ENCODE measurements around the gene SOCS7.

SOCS7 gene

GRCh38 chr17:38369124-38369886, 17.7 kb downstream of the SOCS7 start:
- no peak for DNase-seq

GRCh38 chr17:38379448-38379847, 27.8 kb downstream of the SOCS7 start:
- no peak for DNase-seq

GRCh38 chr17:38395090-38395489, 43.4 kb downstream of the SOCS7 start:
- DNase-seq: no peak

- no peak for DNase-seq
These were observed 45.6 kb downstream of the SOCS7 start for GRCh38 chr17:38397227-38397626.

GRCh38 chr17:38400286-38400685, 48.6 kb downstream of the SOCS7 start:
- DNase-seq: no peak

- no peak for DNase-seq
These were observed 49.8 kb downstream of the SOCS7 start for GRCh38 chr17:38401459-38401858.

GRCh38 chr17:38402897-38403296, 51.3 kb downstream of the SOCS7 start:
- DNase-seq: no peak

- DNase-seq: peak; percentile 48
These were observed 51.8 kb downstream of the SOCS7 start for GRCh38 chr17:38403491-38403890.

GRCh38 chr17:38404174-38404943, 52.7 kb downstream of the SOCS7 start:
- DNase-seq: no peak

GRCh38 chr17:38405654-38406053, 54.0 kb downstream of the SOCS7 start:
- DNase-seq: no peak

GRCh38 chr17:38410201-38410600, 58.6 kb downstream of the SOCS7 start:
- DNase-seq: no peak

- DNase-seq: peak; percentile 84
These were observed 63.9 kb downstream of the SOCS7 start for GRCh38 chr17:38415250-38416194.

- DNase-seq: no peak
These were observed 65.2 kb downstream of the SOCS7 start for GRCh38 chr17:38416840-38417209.

GRCh38 chr17:38417210-38417951, 65.7 kb downstream of the SOCS7 start:
- DNase-seq: no peak

- DNase-seq: no peak
These were observed 66.5 kb downstream of the SOCS7 start for GRCh38 chr17:38418062-38418692.

- DNase-seq: no peak
These were observed 67.3 kb downstream of the SOCS7 start for GRCh38 chr17:38418693-38419507.

- DNase-seq: no peak
These were observed 67.9 kb downstream of the SOCS7 start for GRCh38 chr17:38419508-38419981.

GRCh38 chr17:38420518-38420917, 68.9 kb downstream of the SOCS7 start:
- no peak for DNase-seq

- DNase-seq: peak; percentile 87
These were observed 69.7 kb downstream of the SOCS7 start for GRCh38 chr17:38421171-38421841.

All from fibroblast of skin of abdomen (primary cell).